ENCODE measurements around the gene SLC22A4.

DNA sequence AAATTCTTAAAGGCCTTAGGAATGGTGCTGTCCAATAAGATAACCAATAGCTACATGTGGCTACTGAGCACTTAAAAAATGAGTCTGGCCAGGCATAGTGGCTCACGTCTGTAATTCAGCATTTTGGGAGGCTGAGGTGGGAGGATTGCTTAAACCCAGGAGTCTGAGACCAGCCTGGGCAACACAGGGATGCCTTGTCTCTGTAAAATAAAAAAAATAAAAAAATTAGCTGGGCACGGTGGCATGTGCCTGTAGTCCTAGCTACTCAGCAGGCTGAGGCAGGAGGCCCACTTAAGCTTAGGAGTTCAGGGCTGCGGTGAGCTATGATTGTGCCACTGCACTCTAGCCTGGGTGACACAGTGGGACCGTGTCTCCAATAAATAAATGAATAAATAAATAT, 74.0 kb downstream of the SLC22A4 start:
- TF ChIP-seq EZH2 (IDR thresholded peaks at IDR 0.05; ENCODE audit: insufficient read depth, poor library complexity, severe bottlenecking) (no peak), EZH2phosphoT487 (IDR thresholded peaks at IDR 0.05; ENCODE audit: insufficient read depth, low read depth) (no peak)

All from GM23248 (cell line).